ENCODE results near the gene KDM4B.

KDM4B gene

GRCh38 chr19:5093948-5094718 lies 125.2 kb downstream of the KDM4B start:
- FAIRE-seq, result no peak

- no peak for FAIRE-seq
These were observed 126.1 kb downstream of the KDM4B start for GRCh38 chr19:5094768-5095567.

GRCh38 chr19:5095568-5095850 lies 126.6 kb downstream of the KDM4B start:
- no peak for FAIRE-seq

- no peak for FAIRE-seq
These were observed 127.6 kb downstream of the KDM4B start for GRCh38 chr19:5096536-5096935.

GRCh38 chr19:5097331-5097930 lies 128.5 kb downstream of the KDM4B start:
- FAIRE-seq, result no peak

- FAIRE-seq, result no peak
These were observed 129.2 kb downstream of the KDM4B start for GRCh38 chr19:5097959-5098623.

GRCh38 chr19:5098646-5099045 lies 129.7 kb downstream of the KDM4B start:
- no peak for FAIRE-seq

- FAIRE-seq, result no peak
These were observed 130.8 kb downstream of the KDM4B start for GRCh38 chr19:5099701-5100221.

- FAIRE-seq, result no peak
These were observed 133.0 kb downstream of the KDM4B start for GRCh38 chr19:5101871-5102270.

GRCh38 chr19:5102520-5102919 lies 133.6 kb downstream of the KDM4B start:
- FAIRE-seq, result no peak

- no peak for FAIRE-seq
These were observed 134.3 kb downstream of the KDM4B start for GRCh38 chr19:5103061-5103701.

- FAIRE-seq, result no peak
These were observed 135.0 kb downstream of the KDM4B start for GRCh38 chr19:5103812-5104410.

GRCh38 chr19:5104871-5105351 lies 136.0 kb downstream of the KDM4B start:
- no peak for FAIRE-seq

GRCh38 chr19:5106191-5106726 lies 137.3 kb downstream of the KDM4B start:
- no peak for FAIRE-seq

- FAIRE-seq, result no peak
These were observed 138.1 kb downstream of the KDM4B start for GRCh38 chr19:5106971-5107370.

GRCh38 chr19:5107432-5108122 lies 138.7 kb downstream of the KDM4B start:
- no peak for FAIRE-seq

GRCh38 chr19:5108123-5108596 lies 139.2 kb downstream of the KDM4B start:
- FAIRE-seq, result no peak

- FAIRE-seq, result no peak
These were observed 140.0 kb downstream of the KDM4B start for GRCh38 chr19:5108866-5109265.

GRCh38 chr19:5109560-5109959 lies 140.6 kb downstream of the KDM4B start:
- FAIRE-seq, result no peak

GRCh38 chr19:5110546-5110945 lies 141.6 kb downstream of the KDM4B start:
- FAIRE-seq, result no peak

- FAIRE-seq, result no peak
These were observed 142.1 kb downstream of the KDM4B start for GRCh38 chr19:5111051-5111450.

All from endometrium (tissue), 2 donors.